Hepatocyte (in vitro differentiated cells): Measurements from ENCODE around the gene FMNL3. TPM values are rescaled to one million over a fixed set of nuclear protein-coding genes. Genes with fewer than 3 reads are reported as not detected.

ENCODE experiments used
- DNase-seq: peaks from one replicate; pipeline ENCODE4 v3.0.0-alpha.2; 2016; ENCODE audit warnings: low spot score
- H2AFZ ChIP-seq: fragments of 200-600 bp; sonication (generic); 2 replicates; pipeline ENCODE4 v1.6.0; 2016; ENCODE audit warnings: antibody characterized with exemption, mild to moderate bottlenecking
- H3K27ac ChIP-seq: fragments of 200-600 bp; sonication (generic); 2 replicates; pipeline ENCODE4 v1.5.1; 2016; ENCODE audit warnings: mild to moderate bottlenecking
- H3K27me3 ChIP-seq: fragments of 200-600 bp; sonication (generic); 2 replicates; pipeline ENCODE4 v1.6.1; 2016
- H3K36me3 ChIP-seq: fragments of 200-600 bp; sonication (generic); replicated peaks from 2 replicates; pipeline ENCODE4 v1.5.1; 2016; ENCODE audit warnings: low read depth; ENCODE audit not compliant: insufficient read depth
- H3K4me1 ChIP-seq: fragments of 200-600 bp; sonication (generic); 2 replicates; pipeline ENCODE4 v1.5.1; 2016; ENCODE audit warnings: mild to moderate bottlenecking, moderate library complexity; ENCODE audit not compliant: insufficient read depth
- H3K4me2 ChIP-seq: fragments of 200-600 bp; sonication (generic); 2 replicates; pipeline ENCODE4 v1.6.0; 2016
- H3K4me3 ChIP-seq: fragments of 200-600 bp; sonication (generic); 2 replicates; pipeline ENCODE4 v1.5.1; 2016; ENCODE audit warnings: mild to moderate bottlenecking
- H3K79me2 ChIP-seq: fragments of 200-600 bp; sonication (generic); 2 replicates; pipeline ENCODE4 v1.6.0; 2017; ENCODE audit warnings: mild to moderate bottlenecking
- H3K9me2 ChIP-seq: fragments of 200-600 bp; sonication (generic); replicated peaks from 2 replicates; pipeline ENCODE4 v1.6.0; 2017; ENCODE audit warnings: mild to moderate bottlenecking; ENCODE audit not compliant: insufficient read depth
- H3K9me3 ChIP-seq: fragments of 200-600 bp; sonication (generic); 2 replicates; pipeline ENCODE4 v1.5.1; 2016; ENCODE audit warnings: low read depth, mild to moderate bottlenecking
- H4K20me1 ChIP-seq: fragments of 200-600 bp; sonication (generic); 2 replicates; pipeline ENCODE4 v1.6.0; 2016; ENCODE audit warnings: mild to moderate bottlenecking; ENCODE audit not compliant: insufficient read depth, poor library complexity, severe bottlenecking
- CTCF ChIP-seq: fragments of 200-600 bp; sonication (generic); IDR thresholded peaks from 2 replicates; pipeline ENCODE4 v1.5.1; 2016; ENCODE audit warnings: antibody characterized with exemption, mild to moderate bottlenecking; ENCODE audit not compliant: poor library complexity
- EZH2 ChIP-seq: fragments of 200-600 bp; sonication (generic); IDR thresholded peaks from 2 replicates; pipeline ENCODE4 v1.6.1; 2016; ENCODE audit warnings: antibody characterized with exemption, mild to moderate bottlenecking, borderline replicate concordance
- EZH2phosphoT487 ChIP-seq: fragments of 200-600 bp; sonication (generic); IDR thresholded peaks from one replicate; pipeline ENCODE4 v1.6.1; 2018; ENCODE audit warnings: antibody characterized with exemption, mild to moderate bottlenecking, low read depth, moderate library complexity; ENCODE audit not compliant: unreplicated experiment, severe bottlenecking
- WGBS: methylation state at CpG from one replicate; pipeline ENCODE4 v1.1.6; 2016; ENCODE audit warnings: low lambda C conversion rate; ENCODE audit errors: missing lambda C conversion rate; 5-methylcytosine and 5-hydroxymethylcytosine counted together
- polyA plus RNA-seq: library from polyadenylated mRNA; unstranded; fragments of >200 nt; fragmentation: Nextera tagmentation; extraction: Ambion mirVana; gene quantifications from 2 replicates; pipeline ENCODE4 v1.2.1, GENCODE V29; 2016
- total RNA-seq: library from RNA; depleted of rRNA; stranded (reverse); fragments of >200 nt; gene quantifications from 2 replicates; pipeline ENCODE4 v1.2.3, GENCODE V29; 2014

FMNL3 gene
- total and polyA plus RNA-seq, 2 experiments from 2014 or later = 5.8 to 8.3 TPM

DNA sequence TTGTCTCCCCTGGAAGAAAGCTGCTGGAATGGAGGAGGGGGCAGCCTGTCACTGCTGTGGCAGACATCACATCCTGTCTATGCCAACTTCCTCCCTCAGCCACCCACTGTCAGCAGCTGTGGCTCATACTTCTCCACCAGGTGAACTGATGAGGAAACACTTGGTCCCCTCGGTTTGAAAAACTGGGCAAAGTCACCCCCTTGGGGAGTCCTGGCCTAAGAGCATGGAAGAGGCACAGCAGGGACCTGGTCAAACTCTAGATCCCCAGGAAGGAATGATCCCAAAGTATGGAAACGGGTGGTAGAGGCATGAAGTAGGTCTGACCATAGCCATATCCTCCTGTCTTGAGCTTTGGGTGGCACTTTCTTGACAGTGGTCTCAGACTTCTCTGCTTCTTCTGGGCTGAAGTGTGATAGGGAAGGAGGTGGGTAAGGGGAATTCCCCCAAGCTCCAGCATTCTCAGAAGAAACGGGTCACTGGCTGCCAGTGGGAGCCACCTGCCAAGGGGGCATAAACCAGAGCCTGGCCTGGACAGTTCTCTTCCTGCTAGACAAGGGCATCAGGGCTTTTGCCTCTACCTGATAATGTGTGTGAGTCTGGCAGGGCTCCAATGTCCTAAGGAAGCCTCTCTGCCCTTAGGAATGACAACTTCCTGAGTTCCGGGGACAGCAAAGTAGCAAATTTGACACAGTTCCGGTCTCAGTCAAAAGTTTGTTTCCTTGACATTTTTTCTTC is 36.0 kb downstream of the FMNL3 start:
- WGBS = 88% methylated on average over 5 of the region's 5 CpGs

GRCh38 chr12:49669796-49670195 is 37.4 kb downstream of the FMNL3 start:
- Histone ChIP-seq H3K27ac (no peak overlapping the region), H3K79me2 (peaks cover 3% of the 10 kb centered on the region), H3K27me3 (no peaks in the 10 kb centered on the region), H3K4me3 (no peak overlapping the region), H4K20me1 (no peaks in the 10 kb centered on the region), H3K4me2 (no peak overlapping the region), H3K36me3 (no peaks in the 10 kb centered on the region), H3K9me2 (no peaks in the 10 kb centered on the region), H3K4me1 (peaks cover 19% of the 10 kb centered on the region), H3K9me3 (no peaks in the 10 kb centered on the region), H2AFZ (no peak overlapping the region)
- no peak for DNase-seq
- 96% methylated on average over 4 of the region's 4 CpGs for WGBS
- TF ChIP-seq CTCF = no peak
- no peak for TF ChIP-seq EZH2phosphoT487
- TF ChIP-seq EZH2 = no peak

More for the DNA sequence above, 36.0 kb downstream of the FMNL3 start:
- no peak for DNase-seq
- Histone ChIP-seq H4K20me1 (no peaks in the 10 kb centered on the region), H3K9me3 (no peaks in the 10 kb centered on the region), H2AFZ (no peak overlapping the region), H3K4me3 (no peak overlapping the region), H3K27me3 (no peaks in the 10 kb centered on the region), H3K36me3 (no peaks in the 10 kb centered on the region), H3K9me2 (no peaks in the 10 kb centered on the region), H3K4me2 (no peak overlapping the region), H3K79me2 (peaks cover 3% of the 10 kb centered on the region), H3K4me1 (peaks cover 23% of the 10 kb centered on the region), H3K27ac (no peak overlapping the region)
- no peak for TF ChIP-seq EZH2
- TF ChIP-seq CTCF = no peak
- TF ChIP-seq EZH2phosphoT487 = no peak

- no peaks in the 10 kb centered on the region for H3K9me2 ChIP-seq
- no peaks in the 10 kb centered on the region for H3K36me3 ChIP-seq
Measured at GRCh38 chr12:49667325-49668090, 39.7 kb downstream of the FMNL3 start.

More at GRCh38 chr12:49667325-49668090, 39.7 kb downstream of the FMNL3 start:
- no peak for DNase-seq
- Histone ChIP-seq H4K20me1 (no peaks in the 10 kb centered on the region), H3K27ac (no peak overlapping the region), H3K79me2 (peaks cover 3% of the 10 kb centered on the region), H3K4me2 (no peak overlapping the region), H3K4me3 (no peak overlapping the region), H2AFZ (no peak overlapping the region), H3K4me1 (peaks cover 7% of the 10 kb centered on the region), H3K27me3 (no peaks in the 10 kb centered on the region), H3K9me3 (no peaks in the 10 kb centered on the region)
- TF ChIP-seq EZH2 = no peak
- TF ChIP-seq EZH2phosphoT487 = no peak
- TF ChIP-seq CTCF = no peak
- WGBS = 92% methylated on average over 2 of the region's 2 CpGs
